ENCODE measurements around the gene HTR3E. TPM values are rescaled to one million over a fixed set of nuclear protein-coding genes. Genes with fewer than 3 reads are reported as not detected.
"Not testable (repeated sequence)": the region's sequence is repeated elsewhere in the genome, so short reads cannot be mapped to it uniquely, and the experiment has no call there.

Gene HTR3E
- not detected in 2 replicates for total RNA-seq (2014; rRNA removed; shearing (Covaris generic))
- not detected in 2 replicates for polyA plus RNA-seq (2014; cell fraction: nucleus; rRNA removed)

- no peak for DNase-seq (ENCODE audit: extremely low read depth, low read depth)
Measured at GRCh38 chr3:184096811-184097383, at the start of gene HTR3E. TSS of gene HTR3E (plus strand) at chr3:184097064. CDS start at chr3:184097530, 466 bp downstream.

GRCh38 chr3:184050217-184050847, 46.5 kb upstream of the HTR3E start:
- DNase-seq (ENCODE audit: extremely low read depth, low read depth): no peak

GRCh38 chr3:184052767-184053166, 44.1 kb upstream of the HTR3E start, which contains the start of gene HTR3C:
TSS of gene HTR3C (plus strand) at chr3:184053047. CDS start at chr3:184053081, 34 bp downstream.
- DNase-seq (ENCODE audit: extremely low read depth, low read depth): no peak

- no peak for DNase-seq (ENCODE audit: extremely low read depth, low read depth)
Measured at GRCh38 chr3:184058029-184058428, 38.8 kb upstream of the HTR3E start.

- DNase-seq (ENCODE audit: extremely low read depth, low read depth): no peak
Measured at GRCh38 chr3:184059424-184059823, 37.4 kb upstream of the HTR3E start.

GRCh38 chr3:184062637-184063036, 34.2 kb upstream of the HTR3E start:
- DNase-seq (ENCODE audit: extremely low read depth, low read depth): no peak

GRCh38 chr3:184066211-184066610, 30.7 kb upstream of the HTR3E start:
- DNase-seq (ENCODE audit: extremely low read depth, low read depth): no peak

- DNase-seq (ENCODE audit: extremely low read depth, low read depth): no peak
Measured at GRCh38 chr3:184067573-184068055, 29.2 kb upstream of the HTR3E start.

GRCh38 chr3:184068344-184068743, 28.5 kb upstream of the HTR3E start:
- DNase-seq (ENCODE audit: extremely low read depth, low read depth): no peak

- not testable (repeated sequence) for DNase-seq (ENCODE audit: extremely low read depth, low read depth)
Measured at GRCh38 chr3:184071142-184071541, 25.7 kb upstream of the HTR3E start.

GRCh38 chr3:184073621-184074020, 23.2 kb upstream of the HTR3E start:
- DNase-seq (ENCODE audit: extremely low read depth, low read depth): no peak

- DNase-seq (ENCODE audit: extremely low read depth, low read depth): no peak
Measured at GRCh38 chr3:184075901-184076300, 21.0 kb upstream of the HTR3E start.

- DNase-seq (ENCODE audit: extremely low read depth, low read depth): no peak
Measured at GRCh38 chr3:184077881-184078280, 19.0 kb upstream of the HTR3E start.

GRCh38 chr3:184078851-184079250, 18.0 kb upstream of the HTR3E start:
- no peak for DNase-seq (ENCODE audit: extremely low read depth, low read depth)

GRCh38 chr3:184081116-184081830, 15.6 kb upstream of the HTR3E start:
- no peak for DNase-seq (ENCODE audit: extremely low read depth, low read depth)

- DNase-seq (ENCODE audit: extremely low read depth, low read depth): no peak
Measured at GRCh38 chr3:184082034-184082433, 14.8 kb upstream of the HTR3E start.

- DNase-seq (ENCODE audit: extremely low read depth, low read depth): no peak
Measured at GRCh38 chr3:184082465-184082864, 14.4 kb upstream of the HTR3E start.

- no peak for DNase-seq (ENCODE audit: extremely low read depth, low read depth)
Measured at GRCh38 chr3:184085389-184085852, 11.4 kb upstream of the HTR3E start.

GRCh38 chr3:184092199-184092598, 4.7 kb upstream of the HTR3E start:
- DNase-seq (ENCODE audit: extremely low read depth, low read depth): no peak

- no peak for DNase-seq (ENCODE audit: extremely low read depth, low read depth)
Measured at GRCh38 chr3:184097556-184097955, 692 bp downstream of the HTR3E start.

Data from NCI-H460 (cell line).